GM18517 (cell line): ENCODE measurements around the gene CAMTA1.
"Not testable (repeated sequence)": the region's sequence is repeated elsewhere in the genome, so short reads cannot be mapped to it uniquely, and the experiment has no call there.

ENCODE experiments used
- ATAC-seq: cut with Tn5 transposase; IDR thresholded peaks from one replicate; pipeline ENCODE4 v1.9.1; 2021; ENCODE audit warnings: mild to moderate bottlenecking, moderate library complexity; ENCODE audit not compliant: unreplicated experiment

CAMTA1 gene

DNA sequence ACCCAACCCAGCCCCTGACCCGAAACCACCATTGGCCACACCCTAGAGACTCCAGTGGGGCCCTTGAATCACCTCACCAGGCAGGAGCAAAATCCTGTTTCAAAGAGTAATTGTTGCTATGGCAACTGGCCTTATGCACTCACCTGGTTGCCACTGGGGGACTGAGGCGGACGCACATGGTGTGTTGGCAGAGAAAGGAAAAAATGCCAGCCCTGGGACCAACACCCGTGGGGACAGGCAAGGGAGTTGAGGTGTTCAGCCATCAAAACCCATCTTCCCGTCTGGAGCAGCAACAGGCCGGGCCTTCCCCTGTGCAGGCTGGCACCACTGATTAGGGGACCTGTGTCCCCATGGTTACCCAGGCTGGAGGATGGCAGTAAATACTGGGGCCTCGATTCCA is 590.1 kb downstream of the CAMTA1 start:
- ATAC-seq: no peak

- no peak for ATAC-seq
Measured at GRCh38 chr1:7375781-7376660, 590.8 kb downstream of the CAMTA1 start.

DNA sequence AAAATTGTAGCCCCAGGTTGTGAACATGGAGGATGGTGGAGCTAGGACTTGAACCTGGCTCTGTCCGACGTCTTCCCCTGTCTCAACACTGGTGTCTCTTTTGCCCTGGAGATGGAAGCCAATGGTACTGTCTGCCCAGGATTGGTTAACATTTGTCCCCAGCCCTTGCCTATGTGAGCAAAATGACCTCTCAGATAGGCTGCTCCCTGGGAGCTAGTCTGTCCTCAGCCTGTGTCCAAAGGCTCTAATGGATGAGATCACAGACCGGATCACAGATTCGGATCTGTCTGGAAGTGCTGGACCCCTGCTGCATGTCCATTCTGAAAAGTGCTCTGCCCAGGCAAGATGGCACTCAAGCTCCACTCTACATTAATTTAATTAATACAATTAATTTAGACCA is 591.4 kb downstream of the CAMTA1 start:
- no peak for ATAC-seq

GRCh38 chr1:7378346-7379130 is 593.3 kb downstream of the CAMTA1 start:
- no peak for ATAC-seq

DNA sequence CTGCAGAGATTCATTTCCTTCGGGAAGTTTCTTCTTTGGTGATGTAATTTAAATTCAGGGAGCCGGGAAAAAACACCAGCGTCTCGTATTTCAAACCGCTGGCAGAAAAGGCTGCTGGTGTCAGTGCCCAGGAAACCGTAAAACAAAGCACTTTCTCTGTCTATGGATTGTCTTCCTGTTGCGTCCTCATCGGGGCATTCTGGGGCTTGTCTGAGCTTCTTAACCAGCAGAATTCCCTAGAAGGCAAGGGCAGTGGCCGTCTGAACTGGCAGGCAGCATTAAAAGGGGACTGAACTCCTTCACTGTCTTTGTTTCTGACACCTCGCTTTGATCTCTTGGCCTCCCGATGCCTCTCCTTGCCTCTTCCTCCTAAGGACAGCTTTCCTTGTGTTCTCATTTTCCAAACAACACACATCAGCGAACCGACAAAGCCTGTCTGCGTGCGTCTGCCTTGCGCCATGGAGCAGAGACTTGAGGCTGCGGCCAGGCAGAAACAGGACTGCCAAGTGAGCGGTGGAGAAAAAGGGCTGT is 594.3 kb downstream of the CAMTA1 start:
- no peak for ATAC-seq

DNA sequence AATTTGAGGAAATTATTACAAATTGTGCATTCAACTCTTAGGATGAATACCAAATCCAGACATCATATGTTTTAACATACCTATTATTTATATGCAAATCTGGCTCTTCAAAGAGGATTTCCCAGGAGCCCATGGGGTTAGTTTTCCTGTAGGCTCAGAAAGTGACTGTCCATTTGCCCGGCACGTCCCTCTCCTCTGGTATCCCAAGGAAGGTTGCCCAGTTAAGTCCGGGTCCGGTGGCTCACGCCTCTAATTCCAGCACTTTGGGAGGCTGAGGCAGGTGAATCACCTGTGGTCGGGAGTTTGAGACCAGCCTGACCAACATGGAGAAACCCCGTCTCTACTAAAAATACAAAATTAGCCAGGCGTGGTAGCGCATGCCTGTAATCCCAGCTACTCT is 594.8 kb downstream of the CAMTA1 start:
- ATAC-seq: not testable (repeated sequence)

- no peak for ATAC-seq
Measured at GRCh38 chr1:7380712-7381111, 595.5 kb downstream of the CAMTA1 start.

- not testable (repeated sequence) for ATAC-seq
Measured at GRCh38 chr1:7381729-7382128, 596.5 kb downstream of the CAMTA1 start.

- ATAC-seq: no peak
Measured at GRCh38 chr1:7382971-7383370, 597.7 kb downstream of the CAMTA1 start.

- no peak for ATAC-seq
Measured at GRCh38 chr1:7383671-7384520, 598.6 kb downstream of the CAMTA1 start.

GRCh38 chr1:7384679-7385078 is 599.4 kb downstream of the CAMTA1 start:
- ATAC-seq: no peak

GRCh38 chr1:7385471-7386225 is 600.4 kb downstream of the CAMTA1 start:
- ATAC-seq: no peak

DNA sequence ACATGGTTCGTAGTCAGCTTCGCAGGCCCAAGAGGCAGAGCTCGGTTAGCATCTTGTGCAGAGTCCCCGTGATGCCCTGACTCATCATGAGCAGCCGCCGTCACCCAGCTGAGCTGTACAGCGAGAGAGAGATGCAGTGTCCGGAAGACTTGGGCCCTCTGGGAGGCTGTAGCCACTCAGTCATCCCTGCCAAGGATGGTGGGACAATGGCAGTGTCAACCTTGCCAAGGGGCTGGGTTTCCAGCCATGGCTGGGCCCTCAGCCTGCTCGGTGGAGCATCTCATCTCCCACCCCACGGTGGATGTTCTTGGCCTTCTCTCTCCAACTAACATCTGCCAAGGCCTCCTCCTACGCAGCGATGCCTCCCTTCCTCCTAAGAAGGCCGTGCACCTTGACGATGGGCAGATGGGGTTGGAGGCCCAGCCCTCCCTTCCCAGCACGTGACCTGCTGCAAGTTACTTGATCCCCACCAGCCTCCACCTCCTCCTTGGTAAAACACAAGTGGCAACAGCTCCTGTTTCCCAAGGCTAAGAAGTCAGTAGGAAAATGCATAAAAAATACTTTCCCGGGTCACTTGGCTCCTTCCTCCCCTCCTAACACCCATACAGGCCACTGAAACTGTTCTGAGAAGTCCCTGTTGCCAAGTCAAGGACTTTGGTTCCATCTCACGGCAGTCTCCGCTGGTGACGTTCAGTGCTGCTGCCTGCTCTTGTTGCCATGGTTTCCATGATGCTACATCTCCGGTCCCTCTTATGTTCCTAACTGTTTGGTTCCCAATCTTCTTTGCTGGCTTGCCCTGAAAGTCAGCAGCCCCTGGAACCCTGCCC is 601.2 kb downstream of the CAMTA1 start:
- no peak for ATAC-seq

DNA sequence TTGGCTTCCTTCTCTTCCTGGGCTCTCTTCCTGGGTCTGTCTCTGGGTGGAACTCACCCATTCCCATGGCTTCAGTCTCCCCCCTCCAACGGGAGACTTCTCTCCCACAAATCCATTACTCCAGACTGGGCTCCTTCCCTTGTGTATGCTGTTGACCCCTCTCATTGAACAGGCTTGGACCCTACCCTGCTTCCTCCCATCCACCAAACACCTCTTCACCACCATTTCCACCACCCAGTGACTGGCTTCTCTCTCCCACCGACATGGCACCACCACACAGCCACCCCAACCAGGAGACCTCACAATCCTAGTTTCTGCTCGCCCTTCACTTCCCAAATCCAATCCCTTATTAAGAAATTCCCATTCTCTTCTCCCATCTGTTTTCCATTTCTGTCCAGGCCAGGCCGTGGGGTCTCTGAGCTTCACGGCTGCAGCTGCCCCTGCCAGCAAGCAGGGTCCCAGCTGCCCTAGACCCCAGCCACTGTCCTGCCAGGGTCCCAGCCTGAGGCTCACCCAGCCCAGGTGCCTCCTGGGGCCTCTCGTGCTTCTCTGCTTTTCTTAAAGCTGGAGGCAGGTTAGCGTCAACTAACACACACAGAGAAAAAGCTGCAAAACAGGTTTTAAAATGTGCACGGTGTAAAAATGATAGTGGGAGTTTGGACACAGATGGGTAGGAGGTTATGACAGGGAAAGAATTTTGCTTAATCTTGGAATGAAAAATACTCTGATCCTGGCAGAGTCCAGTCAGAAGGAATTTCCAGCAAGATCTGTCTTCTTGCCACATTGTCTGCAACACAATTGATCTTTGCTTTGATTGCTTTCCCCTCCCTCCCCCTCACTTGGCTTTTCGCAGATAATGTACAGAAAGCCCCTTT is 602.0 kb downstream of the CAMTA1 start:
- no peak for ATAC-seq

GRCh38 chr1:7388141-7388487 is 602.9 kb downstream of the CAMTA1 start:
- no peak for ATAC-seq

DNA sequence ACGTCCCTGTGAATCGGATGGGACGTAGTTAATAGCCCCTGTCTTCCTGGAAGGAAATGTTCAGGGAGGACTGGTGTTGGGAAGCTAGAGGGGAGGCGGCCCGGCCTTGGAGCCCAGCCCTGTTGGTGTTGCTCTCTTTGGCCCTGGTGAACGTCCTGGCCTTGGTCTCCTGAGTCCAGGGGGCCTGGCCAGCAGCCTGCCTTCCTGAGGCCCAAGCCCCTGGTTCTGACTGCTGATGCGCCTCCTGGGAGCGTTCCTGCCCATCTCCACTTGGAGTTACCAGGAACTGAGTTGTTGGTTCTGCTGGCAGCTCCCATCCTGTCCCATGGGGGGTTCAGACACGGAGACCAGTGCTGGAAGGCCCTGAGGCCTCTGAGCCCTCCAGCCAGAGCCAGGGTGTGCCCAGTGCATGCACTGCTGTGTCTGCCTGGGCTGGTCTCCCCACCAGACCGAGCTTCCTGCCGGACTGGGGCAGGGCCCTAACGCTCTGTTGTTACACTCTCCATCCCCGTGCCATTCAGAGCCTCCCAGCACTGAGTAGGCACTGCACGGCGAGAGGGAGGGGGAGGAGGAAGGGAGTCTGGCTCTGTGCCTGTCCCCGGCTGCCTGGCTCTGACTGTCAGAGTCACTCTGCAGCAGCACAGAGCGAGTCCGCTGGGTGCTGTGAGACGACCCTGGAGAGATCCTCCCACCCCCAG is 603.4 kb downstream of the CAMTA1 start:
- no peak for ATAC-seq

DNA sequence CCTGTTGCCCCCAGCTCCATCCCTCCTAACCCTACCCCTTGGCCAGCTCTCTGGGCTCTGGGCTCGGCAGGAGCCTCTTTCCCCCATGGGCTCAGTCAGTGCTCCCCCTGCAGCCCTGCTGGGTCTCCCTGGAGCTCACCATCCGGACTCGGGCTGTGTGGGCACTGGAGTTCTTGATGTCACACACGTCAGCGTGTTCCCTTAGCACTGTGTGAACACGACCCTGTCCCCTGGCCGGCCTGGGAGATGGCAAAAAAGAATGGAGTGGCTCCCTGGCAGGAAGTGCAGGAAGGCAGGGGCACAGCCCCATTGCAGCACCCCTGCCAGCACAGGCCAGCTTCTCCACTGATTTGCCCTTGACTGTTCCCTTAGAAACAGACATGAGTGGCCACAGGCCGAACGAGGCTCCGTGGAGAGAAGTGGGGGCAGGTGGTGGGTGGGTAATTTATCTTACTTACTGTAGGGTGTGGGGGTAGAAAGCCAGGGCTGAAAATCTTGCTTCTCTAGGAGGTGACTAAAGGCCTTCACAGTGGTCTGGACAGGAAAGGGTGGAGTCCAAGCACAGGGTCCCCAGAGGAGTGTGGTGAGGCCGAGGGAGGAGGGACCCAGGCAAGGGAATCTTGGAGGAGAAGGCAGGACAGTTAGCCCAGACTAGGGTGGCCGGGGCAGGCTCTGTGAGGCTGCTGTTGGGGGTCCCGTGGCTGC is 604.1 kb downstream of the CAMTA1 start:
- no peak for ATAC-seq
